ENCODE results near the gene NUMB.
"Not testable (repeated sequence)": the region's sequence is repeated elsewhere in the genome, so short reads cannot be mapped to it uniquely, and the experiment has no call there.

NUMB gene

GRCh38 chr14:73369428-73369827 is 88.9 kb downstream of the NUMB start:
- in situ Hi-C loops (cut with MboI; ENCODE audit: low sequenced_read_pairs) = no loop called here

GRCh38 chr14:73368616-73369015 is 89.7 kb downstream of the NUMB start:
- in situ Hi-C loops (cut with MboI; ENCODE audit: low sequenced_read_pairs) = no loop called here

- in situ Hi-C loops (cut with MboI; ENCODE audit: low sequenced_read_pairs) = no loop called here
Measured at GRCh38 chr14:73365727-73366126, 92.6 kb downstream of the NUMB start.

GRCh38 chr14:73364559-73364958 is 93.8 kb downstream of the NUMB start:
- in situ Hi-C loops (cut with MboI; ENCODE audit: low sequenced_read_pairs) = no loop called here

- in situ Hi-C loops (cut with MboI; ENCODE audit: low sequenced_read_pairs) = no loop called here
Measured at GRCh38 chr14:73359445-73359844, 98.9 kb downstream of the NUMB start.

GRCh38 chr14:73358187-73358586 is 100.2 kb downstream of the NUMB start:
- in situ Hi-C loops (cut with MboI; ENCODE audit: low sequenced_read_pairs) = no loop called here

GRCh38 chr14:73349091-73349490 is 109.3 kb downstream of the NUMB start:
- in situ Hi-C loops (cut with MboI; ENCODE audit: low sequenced_read_pairs) = not testable (repeated sequence)

- in situ Hi-C loops (cut with MboI; ENCODE audit: low sequenced_read_pairs) = no loop called here
Measured at GRCh38 chr14:73344319-73344718, 114.0 kb downstream of the NUMB start.

GRCh38 chr14:73342670-73343069 is 115.7 kb downstream of the NUMB start:
- in situ Hi-C loops (cut with MboI; ENCODE audit: low sequenced_read_pairs) = no loop called here

GRCh38 chr14:73339846-73340595 is 118.3 kb downstream of the NUMB start:
- in situ Hi-C loops (cut with MboI; ENCODE audit: low sequenced_read_pairs) = no loop called here

- in situ Hi-C loops (cut with MboI; ENCODE audit: low sequenced_read_pairs) = no loop called here
Measured at GRCh38 chr14:73339206-73339605, 119.1 kb downstream of the NUMB start.

- in situ Hi-C loops (cut with MboI; ENCODE audit: low sequenced_read_pairs) = no loop called here
Measured at GRCh38 chr14:73338551-73338950, 119.8 kb downstream of the NUMB start.

GRCh38 chr14:73333031-73333430 is 125.3 kb downstream of the NUMB start:
- in situ Hi-C loops (cut with MboI; ENCODE audit: low sequenced_read_pairs) = no loop called here

GRCh38 chr14:73325630-73326299 is 132.6 kb downstream of the NUMB start:
- in situ Hi-C loops (cut with MboI; ENCODE audit: low sequenced_read_pairs) = no loop called here

- in situ Hi-C loops (cut with MboI; ENCODE audit: low sequenced_read_pairs) = no loop called here
Measured at GRCh38 chr14:73325063-73325462, 133.3 kb downstream of the NUMB start.

GRCh38 chr14:73324533-73324932 is 133.8 kb downstream of the NUMB start:
- in situ Hi-C loops (cut with MboI; ENCODE audit: low sequenced_read_pairs) = no loop called here

GRCh38 chr14:73323896-73324399 is 134.4 kb downstream of the NUMB start:
- in situ Hi-C loops (cut with MboI; ENCODE audit: low sequenced_read_pairs) = no loop called here

- in situ Hi-C loops (cut with MboI; ENCODE audit: low sequenced_read_pairs) = no loop called here
Measured at GRCh38 chr14:73313151-73313550, 145.2 kb downstream of the NUMB start.

GRCh38 chr14:73312687-73313086 is 145.7 kb downstream of the NUMB start:
- in situ Hi-C loops (cut with MboI; ENCODE audit: low sequenced_read_pairs) = no loop called here

GRCh38 chr14:73311708-73312030 is 146.7 kb downstream of the NUMB start:
- in situ Hi-C loops (cut with MboI; ENCODE audit: low sequenced_read_pairs) = no loop called here

- in situ Hi-C loops (cut with MboI; ENCODE audit: low sequenced_read_pairs) = not testable (repeated sequence)
Measured at GRCh38 chr14:73309207-73309606, 149.1 kb downstream of the NUMB start.

- in situ Hi-C loops (cut with MboI; ENCODE audit: low sequenced_read_pairs) = no loop called here
Measured at GRCh38 chr14:73307261-73307660, 151.1 kb downstream of the NUMB start.
